Suprapubic skin (tissue), 4 donors: Measurements from ENCODE around the gene MAEA.

Experiments
- POLR2A ChIP-seq, 2 donors: fragments of 450-650 bp; IDR thresholded peaks; one replicate each; pipeline ENCODE4 v1.6.1; 2017; ENCODE audit warnings: antibody characterized with exemption in 2 of 2, mild to moderate bottlenecking in 2 of 2, moderate library complexity in 2 of 2
- POLR2AphosphoS5 ChIP-seq, 3 donors: sonication (generic); formaldehyde crosslinking; IDR thresholded peaks; one replicate each; pipeline ENCODE4 v1.6.1; 2017; ENCODE audit warnings: antibody characterized with exemption in 3 of 3
- TF ChIP-seq, protein P1 (sequence below), 2 donors: fragments of 200-600 bp in 1 of 2; fragments of 450-650 bp in 1 of 2; sonication (generic) in 1 of 2; IDR thresholded peaks; one replicate each; pipeline ENCODE4 v1.5.1; 2016 to 2019; ENCODE audit warnings: antibody characterized with exemption in 2 of 2, mild to moderate bottlenecking in 1 of 2, moderate library complexity in 1 of 2

DNA sequence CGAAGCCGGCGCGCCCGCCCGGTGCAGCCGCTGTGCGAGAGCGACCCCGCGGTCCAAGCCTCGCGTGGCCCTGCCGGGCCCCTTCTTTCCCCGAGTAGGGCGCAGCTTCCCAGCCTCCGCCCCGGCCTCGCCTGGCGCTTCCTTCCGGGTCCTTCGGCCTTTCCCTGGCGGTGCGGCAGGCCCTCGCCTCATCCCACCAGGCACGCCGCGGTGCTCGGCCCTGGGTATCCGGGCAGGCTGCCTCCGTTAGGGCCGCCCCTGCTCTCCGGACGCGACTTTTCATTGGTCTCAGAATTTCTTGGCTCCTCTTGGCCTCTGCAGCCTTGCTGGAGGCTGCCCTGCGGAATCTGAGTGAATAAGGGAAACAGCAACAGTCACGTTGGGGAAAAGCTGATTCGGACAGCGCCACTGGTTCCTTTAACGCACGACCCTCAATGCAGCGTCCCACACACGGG lies 57.7 kb downstream of the MAEA start:
- TF ChIP-seq, protein P1, sequence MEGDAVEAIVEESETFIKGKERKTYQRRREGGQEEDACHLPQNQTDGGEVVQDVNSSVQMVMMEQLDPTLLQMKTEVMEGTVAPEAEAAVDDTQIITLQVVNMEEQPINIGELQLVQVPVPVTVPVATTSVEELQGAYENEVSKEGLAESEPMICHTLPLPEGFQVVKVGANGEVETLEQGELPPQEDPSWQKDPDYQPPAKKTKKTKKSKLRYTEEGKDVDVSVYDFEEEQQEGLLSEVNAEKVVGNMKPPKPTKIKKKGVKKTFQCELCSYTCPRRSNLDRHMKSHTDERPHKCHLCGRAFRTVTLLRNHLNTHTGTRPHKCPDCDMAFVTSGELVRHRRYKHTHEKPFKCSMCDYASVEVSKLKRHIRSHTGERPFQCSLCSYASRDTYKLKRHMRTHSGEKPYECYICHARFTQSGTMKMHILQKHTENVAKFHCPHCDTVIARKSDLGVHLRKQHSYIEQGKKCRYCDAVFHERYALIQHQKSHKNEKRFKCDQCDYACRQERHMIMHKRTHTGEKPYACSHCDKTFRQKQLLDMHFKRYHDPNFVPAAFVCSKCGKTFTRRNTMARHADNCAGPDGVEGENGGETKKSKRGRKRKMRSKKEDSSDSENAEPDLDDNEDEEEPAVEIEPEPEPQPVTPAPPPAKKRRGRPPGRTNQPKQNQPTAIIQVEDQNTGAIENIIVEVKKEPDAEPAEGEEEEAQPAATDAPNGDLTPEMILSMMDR (IDR thresholded peaks at IDR 0.05): no peak
- TF ChIP-seq POLR2A (IDR thresholded peaks at IDR 0.05) (no peak), POLR2AphosphoS5 (IDR thresholded peaks at IDR 0.05) (peak in 1 of 3 donors; percentile 48)
